ENCODE measurements around the gene BCAN. TPM values are rescaled to one million over a fixed set of nuclear protein-coding genes. Genes with fewer than 3 reads are reported as not detected.
A peak's percentile ranks its signal among the peaks of the same experiment; 100 is the strongest.

The BCAN gene
- total RNA-seq, 2 experiments from 2014 or later = not detected

DNA sequence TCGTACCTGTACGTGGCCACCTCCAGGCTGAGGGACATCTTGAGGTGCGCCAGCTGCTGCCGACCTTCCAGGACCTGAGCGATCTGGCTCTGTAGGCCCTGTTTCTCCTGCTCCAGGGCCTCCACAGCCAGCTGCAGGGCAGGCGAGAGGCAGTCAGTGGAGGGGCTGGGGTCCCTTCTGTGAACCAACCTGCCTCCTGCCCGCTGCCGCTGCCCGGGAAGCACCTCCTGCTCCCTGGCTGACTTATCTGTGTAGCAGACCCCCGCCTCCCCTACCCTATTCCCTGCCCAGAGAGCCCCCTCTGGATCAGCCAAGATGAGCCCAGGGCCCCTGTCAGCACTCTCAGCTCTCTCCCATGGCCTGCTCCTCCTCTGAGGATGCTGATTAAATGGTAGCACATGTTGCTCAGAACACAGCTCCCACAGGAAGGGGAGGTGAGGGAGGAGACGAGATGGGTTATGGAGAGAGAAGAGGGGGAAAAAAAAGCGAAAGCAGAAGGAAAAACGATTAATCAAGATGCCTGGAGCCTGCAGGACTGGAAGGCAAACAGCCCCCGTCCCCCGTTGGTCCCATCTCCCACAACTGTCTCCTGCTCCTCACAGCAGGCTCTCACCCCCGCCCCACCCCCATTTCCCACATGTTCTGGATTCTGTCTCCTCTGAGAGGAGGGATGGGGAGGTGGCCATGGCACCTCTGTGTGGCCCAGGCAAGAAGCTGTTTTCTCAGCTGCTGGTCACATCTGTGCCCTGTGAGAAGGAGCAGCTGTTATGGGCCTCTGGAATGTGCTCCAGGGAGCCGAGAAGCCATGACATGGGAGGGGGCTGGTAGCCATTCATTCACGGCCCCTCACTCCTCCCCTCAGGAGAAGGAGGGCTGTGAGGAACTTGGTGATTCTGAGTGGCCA lies 33.5 kb downstream of the BCAN start:
- H3K36me3 Mint-ChIP-seq (ENCODE audit: low read depth) = no peaks in the 10 kb centered on the region
- H3K4me1 Mint-ChIP-seq (ENCODE audit: low read depth) = peaks cover 14% of the 10 kb centered on the region
- no peak overlapping the region for H3K4me3 Mint-ChIP-seq
- CTCF ChIA-PET = interaction anchor here (0.6 to 12.2 kb wide), 6 partner anchors 10 to 50 kb away, joined by 3 to 123 read pairs (median 22); partner anchors contain the start of gene CRABP2
- H3K27me3 Mint-ChIP-seq (ENCODE audit: low read depth) = peaks cover 41% of the 10 kb centered on the region
- intact Hi-C loops (cut with micrococcal nuclease) = no loop called here
- no peak overlapping the region for H3K27ac Mint-ChIP-seq
- no peak for DNase-seq
- H3K9me3 Mint-ChIP-seq = no peaks in the 10 kb centered on the region

DNA sequence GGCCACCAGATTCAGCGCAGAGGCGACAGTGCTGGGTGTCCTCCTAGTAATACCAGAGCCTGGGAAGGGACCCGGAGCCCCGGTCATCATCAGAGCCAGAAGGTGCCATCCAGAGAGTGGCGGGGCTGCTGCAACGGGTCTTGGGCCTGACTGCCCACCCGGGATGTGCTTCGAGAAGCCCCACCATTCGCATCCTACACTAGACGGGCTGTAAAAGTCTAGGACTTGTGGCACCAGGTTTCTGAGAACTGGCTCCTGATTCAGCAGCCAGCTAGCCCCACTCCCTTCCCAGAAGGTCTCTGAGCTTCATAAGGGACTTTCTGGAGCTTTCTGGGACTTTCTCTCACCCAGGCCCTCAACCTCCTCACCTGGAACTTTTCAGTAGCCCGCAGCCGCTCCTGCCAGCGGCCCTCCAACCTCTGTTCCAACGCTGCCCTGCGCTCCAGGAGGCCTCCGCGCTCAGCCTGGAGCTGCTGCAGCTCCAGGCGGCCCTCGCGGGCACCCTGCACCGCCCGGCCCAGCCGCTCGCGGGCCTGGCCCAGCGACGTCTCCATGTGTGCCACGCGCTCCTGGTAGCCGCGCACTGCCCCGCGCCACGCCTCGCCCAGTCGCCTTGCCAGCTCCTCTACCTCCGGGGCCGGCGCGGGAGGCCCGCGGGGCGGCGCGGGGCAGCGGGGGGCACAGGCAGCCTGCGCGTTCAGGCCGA lies 34.4 kb downstream of the BCAN start:
- intact Hi-C loops (cut with micrococcal nuclease) = no loop called here
- H3K27ac Mint-ChIP-seq = no peak overlapping the region
- H3K36me3 Mint-ChIP-seq (ENCODE audit: low read depth) = no peaks in the 10 kb centered on the region
- peaks cover 14% of the 10 kb centered on the region for H3K4me1 Mint-ChIP-seq (ENCODE audit: low read depth)
- H3K4me3 Mint-ChIP-seq = no peak overlapping the region
- no peaks in the 10 kb centered on the region for H3K9me3 Mint-ChIP-seq
- CTCF ChIA-PET = interaction anchor here (0.6 to 12.2 kb wide), 11 partner anchors 11 to 109 kb away, joined by 3 to 123 read pairs (median 8); partner anchors contain the start of gene CRABP2
- H3K27me3 Mint-ChIP-seq (ENCODE audit: low read depth) = peaks cover 46% of the 10 kb centered on the region
- DNase-seq = no peak

DNA sequence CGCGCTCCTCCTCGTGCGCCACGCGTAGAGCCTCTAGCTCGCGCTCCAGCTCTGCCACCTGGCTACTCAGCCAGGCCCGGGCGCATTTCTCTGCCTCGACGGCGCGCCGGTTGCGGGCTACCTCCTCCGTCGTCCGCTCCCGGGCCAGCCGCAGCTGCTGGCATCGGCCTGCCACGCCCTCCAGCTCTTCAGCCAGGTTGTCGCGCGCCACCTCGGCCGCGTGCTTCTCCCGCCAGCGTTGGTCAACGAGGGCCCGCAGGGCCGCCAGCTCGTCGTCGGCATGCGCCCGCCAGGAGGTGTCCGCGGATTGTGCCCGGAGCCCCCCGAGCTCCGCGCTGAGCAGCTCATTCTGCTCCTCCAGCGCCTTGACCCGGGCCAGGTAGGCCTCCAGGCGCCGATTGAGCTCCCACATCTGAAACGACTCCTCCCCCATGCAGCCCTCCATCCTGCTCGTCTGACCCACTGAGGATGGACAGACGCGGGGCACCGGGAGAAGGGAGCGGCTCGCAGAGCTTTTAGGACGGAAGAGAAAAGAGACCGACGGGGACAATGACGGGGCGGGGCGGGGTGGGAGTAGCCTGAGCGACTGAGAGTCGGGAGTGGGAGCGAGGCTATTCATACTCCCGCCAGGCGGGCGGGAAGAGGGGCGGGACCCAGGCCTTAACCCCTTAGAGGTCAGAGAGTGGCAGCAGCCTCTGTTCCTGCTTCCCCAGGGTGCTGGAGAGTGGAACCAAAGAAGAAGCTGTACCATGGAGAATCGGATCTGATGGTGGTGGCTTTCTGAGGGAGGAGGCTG lies 35.1 kb downstream of the BCAN start, which contains the start of gene NES:
NES (minus strand) TSS at position 588 of the 796 bp plus-strand sequence; CDS start at position 445, 143 bp downstream.
- peaks cover 14% of the 10 kb centered on the region for H3K4me1 Mint-ChIP-seq (ENCODE audit: low read depth)
- no peak for DNase-seq
- peaks cover 49% of the 10 kb centered on the region for H3K27me3 Mint-ChIP-seq (ENCODE audit: low read depth)
- H3K36me3 Mint-ChIP-seq (ENCODE audit: low read depth) = no peaks in the 10 kb centered on the region
- no peaks in the 10 kb centered on the region for H3K9me3 Mint-ChIP-seq
- H3K27ac Mint-ChIP-seq = no peak within 1 kb of the TSS
- CTCF ChIA-PET = interaction anchor here (0.6 to 12.2 kb wide), 15 partner anchors 10 to 117 kb away, joined by 3 to 123 read pairs (median 5); partner anchors contain the start of gene CRABP2
- no peak within 1 kb of the TSS for H3K4me3 Mint-ChIP-seq
- intact Hi-C loops (cut with micrococcal nuclease) = no loop called here

DNA sequence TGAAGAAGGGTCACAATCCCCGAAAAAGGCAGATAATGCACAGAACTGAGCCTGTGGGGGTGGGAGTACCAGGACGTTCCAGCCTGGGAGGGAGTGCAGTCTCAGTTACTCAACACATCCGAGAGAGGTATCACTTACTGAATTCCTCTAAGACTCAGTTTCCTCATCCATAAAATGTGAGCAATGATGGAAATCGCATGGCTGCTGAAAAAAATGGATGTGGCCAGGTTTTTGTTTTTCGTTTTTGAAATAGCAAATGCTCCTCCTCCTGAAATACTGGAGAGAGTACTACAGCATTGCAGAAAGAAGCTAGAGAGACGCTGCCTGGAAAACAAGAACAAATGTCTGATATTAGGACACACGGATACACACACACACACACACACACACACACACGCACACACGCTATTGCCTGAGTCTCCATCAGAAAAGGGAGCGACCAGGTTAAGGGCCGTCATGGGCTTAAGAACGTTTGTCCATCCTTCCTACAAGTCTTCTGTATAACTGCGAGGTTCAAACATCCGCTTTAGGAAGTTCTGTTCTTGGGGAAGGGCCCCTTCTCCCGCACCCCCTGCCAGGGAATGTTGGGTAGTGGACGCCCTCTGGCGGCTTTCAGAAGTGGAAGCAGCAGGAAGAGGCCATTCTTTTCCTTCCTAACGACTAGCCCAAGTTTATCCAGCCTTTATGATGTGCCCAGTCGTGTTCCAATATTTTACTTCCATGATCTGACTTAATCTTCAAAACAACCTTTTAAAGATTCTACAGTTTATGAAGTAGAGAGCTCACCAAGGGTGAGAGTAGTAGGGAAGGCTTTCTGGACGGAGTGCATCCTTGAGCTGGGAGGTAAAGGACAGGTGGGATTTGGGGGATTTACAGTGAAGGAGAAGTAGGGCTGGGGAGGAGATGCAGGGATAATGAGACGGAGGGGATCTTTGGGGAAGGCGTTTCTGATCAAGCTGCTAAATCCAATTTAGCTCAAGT lies 36.0 kb downstream of the BCAN start:
- no peak overlapping the region for H3K27ac Mint-ChIP-seq

DNA sequence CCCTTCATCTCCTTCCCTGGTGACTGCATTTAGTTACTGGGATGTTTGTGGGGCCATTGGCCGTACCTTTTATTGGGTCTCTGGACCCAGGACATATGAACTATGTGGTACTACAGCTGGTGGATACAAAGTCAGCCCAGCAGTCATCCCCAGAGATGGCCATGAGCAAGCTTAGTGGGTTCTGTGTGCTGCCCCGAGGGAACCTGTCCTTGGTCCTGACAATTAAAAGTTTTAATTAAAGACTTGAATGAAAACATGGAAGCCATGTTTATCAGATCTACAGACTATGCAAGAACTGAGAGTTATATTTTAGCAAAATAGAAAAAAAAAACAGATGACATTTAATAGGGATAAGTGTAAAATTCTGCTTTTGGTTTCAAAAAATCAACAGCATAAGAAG lies 38.1 kb downstream of the BCAN start:
- Mint-ChIP-seq H3K27ac (no peak overlapping the region), H3K36me3 (ENCODE audit: low read depth) (no peaks in the 10 kb centered on the region), H3K9me3 (no peaks in the 10 kb centered on the region), H3K4me1 (ENCODE audit: low read depth) (peaks cover 30% of the 10 kb centered on the region), H3K4me3 (no peak overlapping the region), H3K27me3 (ENCODE audit: low read depth) (peaks cover 47% of the 10 kb centered on the region)
- CTCF ChIA-PET = interaction anchor here (0.6 to 12.2 kb wide), 10 partner anchors 10 to 93 kb away, joined by 3 to 123 read pairs (median 6); partner anchors contain the start of gene CRABP2
- intact Hi-C loops (cut with micrococcal nuclease) = no loop called here
- no peak for DNase-seq

More for the DNA sequence above, 36.0 kb downstream of the BCAN start:
- Mint-ChIP-seq H3K27me3 (ENCODE audit: low read depth) (peaks cover 50% of the 10 kb centered on the region), H3K4me1 (ENCODE audit: low read depth) (peaks cover 14% of the 10 kb centered on the region), H3K36me3 (ENCODE audit: low read depth) (no peaks in the 10 kb centered on the region), H3K4me3 (no peak overlapping the region), H3K9me3 (no peaks in the 10 kb centered on the region)
- CTCF ChIA-PET = interaction anchor here (0.8 to 12.2 kb wide), 20 partner anchors 9 to 117 kb away, joined by 3 to 123 read pairs (median 5); partner anchors contain the start of gene CRABP2
- DNase-seq = peak; percentile 49
- intact Hi-C loops (cut with micrococcal nuclease) = loop anchor here (1.0 kb wide), 2 partner anchors 18 to 52 kb away; no protein-coding TSS in a partner anchor

DNA sequence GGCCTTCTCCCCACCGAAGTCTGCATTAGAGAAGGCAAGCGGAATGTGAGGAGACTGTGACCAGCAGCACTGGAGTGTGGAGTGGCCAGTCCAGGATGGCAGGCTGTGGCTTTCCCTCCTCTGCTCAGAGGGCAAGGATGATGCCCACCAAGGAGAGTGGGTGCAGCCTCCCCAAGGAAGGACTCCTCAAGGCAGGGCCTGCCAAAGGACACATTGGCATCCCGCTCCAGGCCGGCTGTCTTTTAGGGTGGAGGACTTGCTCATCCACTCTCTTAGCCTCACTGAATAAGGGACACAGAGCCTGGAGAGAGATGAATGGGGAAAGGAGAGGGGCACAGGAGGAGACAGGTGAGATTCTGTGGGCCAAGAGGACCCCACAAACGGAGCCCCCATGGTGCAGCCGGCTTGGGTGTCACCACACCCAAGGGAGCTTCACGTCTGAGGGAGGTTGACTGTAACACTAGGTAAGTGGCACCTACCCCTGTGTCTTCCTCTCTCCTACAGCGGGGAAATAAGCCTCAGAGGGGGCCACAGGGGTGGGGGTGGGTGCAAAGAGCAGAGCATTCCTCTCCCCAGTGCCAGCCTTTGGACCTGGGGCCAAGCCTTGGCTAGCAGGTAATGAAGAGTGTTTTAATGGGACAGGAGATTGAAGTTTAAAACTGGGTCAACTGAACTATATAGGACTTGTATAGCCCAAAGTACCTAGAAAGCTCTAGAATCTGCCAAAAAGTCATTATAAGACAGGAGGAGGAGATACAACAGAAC lies 39.5 kb downstream of the BCAN start:
- H3K4me3 Mint-ChIP-seq = no peak overlapping the region
- H3K27me3 Mint-ChIP-seq (ENCODE audit: low read depth) = peaks cover 38% of the 10 kb centered on the region
- intact Hi-C loops (cut with micrococcal nuclease) = no loop called here
- CTCF ChIA-PET = interaction anchor here (1.9 to 12.2 kb wide), 4 partner anchors 8 to 56 kb away, joined by 8 to 123 read pairs (median 12); no protein-coding TSS in a partner anchor
- H3K36me3 Mint-ChIP-seq (ENCODE audit: low read depth) = no peaks in the 10 kb centered on the region
- DNase-seq = no peak
- no peaks in the 10 kb centered on the region for H3K9me3 Mint-ChIP-seq
- peaks cover 30% of the 10 kb centered on the region for H3K4me1 Mint-ChIP-seq (ENCODE audit: low read depth)
- H3K27ac Mint-ChIP-seq = no peak overlapping the region

DNA sequence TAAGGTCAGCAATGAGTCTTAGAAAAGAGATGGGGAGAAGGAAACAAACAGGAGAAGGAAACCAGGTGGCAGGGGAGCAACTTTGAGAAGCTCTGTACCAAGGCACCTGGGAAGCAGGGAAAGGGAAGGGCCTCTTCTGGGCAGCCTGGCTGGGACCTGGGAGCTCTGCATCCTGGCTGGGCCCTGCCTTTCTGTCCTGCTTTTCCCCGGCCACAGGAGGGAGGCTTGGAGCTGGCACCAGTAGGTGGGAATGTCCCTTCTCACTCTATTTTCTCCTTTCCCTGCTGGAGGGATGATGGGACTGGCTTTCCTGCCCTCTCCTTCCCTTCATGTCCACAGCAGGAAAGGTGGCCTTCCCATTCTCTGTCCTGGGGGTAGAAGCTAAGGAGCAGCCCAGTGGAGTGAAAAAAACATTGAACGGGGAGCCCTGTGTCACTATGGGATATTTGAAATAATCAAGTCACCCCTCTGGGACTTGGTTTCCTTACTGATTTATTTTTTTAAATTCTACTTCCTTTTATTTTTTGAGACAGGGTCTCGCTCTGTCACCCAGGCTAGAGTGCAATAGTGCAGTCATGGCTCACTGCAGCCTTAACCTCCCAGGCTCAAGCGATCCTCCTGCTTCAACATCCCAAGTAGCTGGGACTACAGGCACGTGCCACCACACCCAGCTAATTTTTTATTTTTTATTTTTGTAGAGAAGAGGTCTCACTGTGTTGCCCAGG lies 40.4 kb downstream of the BCAN start:
- Mint-ChIP-seq H3K27me3 (ENCODE audit: low read depth) (peaks cover 34% of the 10 kb centered on the region), H3K36me3 (ENCODE audit: low read depth) (no peaks in the 10 kb centered on the region)
- CTCF ChIA-PET = interaction anchor here (0.6 to 12.2 kb wide), 8 partner anchors 23 to 287 kb away, joined by 3 to 123 read pairs (median 6); partner anchors contain the start of genes CRABP2, ISG20L2 and METTL25B

DNA sequence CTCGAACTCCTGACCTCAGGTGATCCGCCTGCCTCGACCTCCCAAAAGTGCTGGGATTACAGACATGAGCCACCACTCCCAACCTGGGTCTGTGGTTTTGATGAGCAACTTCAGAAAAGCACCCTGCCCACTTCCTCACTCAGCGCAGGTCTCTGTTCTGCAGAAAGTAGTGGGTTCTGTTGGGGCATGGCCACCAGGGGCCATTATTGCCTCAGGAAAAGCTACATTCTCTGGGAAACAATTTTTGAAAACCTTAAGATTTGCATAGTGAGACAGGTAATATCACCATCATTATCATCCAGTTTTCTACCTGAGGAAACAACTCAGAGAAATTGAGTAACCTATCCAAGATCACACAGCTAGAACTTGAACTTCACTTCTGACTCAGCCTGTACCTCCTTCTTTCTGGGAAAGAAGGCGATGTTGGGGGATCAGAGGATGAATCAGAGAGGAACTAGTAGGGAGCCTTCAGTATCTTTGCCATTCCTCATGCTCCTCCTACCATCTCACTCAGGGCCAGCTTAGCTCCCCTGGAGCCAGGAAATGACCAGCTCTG lies 42.4 kb downstream of the BCAN start:
- Mint-ChIP-seq H3K9me3 (no peaks in the 10 kb centered on the region), H3K4me1 (ENCODE audit: low read depth) (peaks cover 16% of the 10 kb centered on the region), H3K36me3 (ENCODE audit: low read depth) (no peaks in the 10 kb centered on the region), H3K27ac (no peak overlapping the region), H3K27me3 (ENCODE audit: low read depth) (peaks cover 26% of the 10 kb centered on the region), H3K4me3 (no peak overlapping the region)
- CTCF ChIA-PET = interaction anchor here (0.7 to 12.2 kb wide), 12 partner anchors 10 to 208 kb away, joined by 3 to 123 read pairs (median 4); partner anchors contain the start of gene CRABP2
- DNase-seq = peak; percentile 64
- intact Hi-C loops (cut with micrococcal nuclease) = no loop called here

More for the DNA sequence above, 40.4 kb downstream of the BCAN start:
- Mint-ChIP-seq H3K9me3 (no peaks in the 10 kb centered on the region), H3K27ac (no peak overlapping the region), H3K4me1 (ENCODE audit: low read depth) (peaks cover 27% of the 10 kb centered on the region), H3K4me3 (no peak overlapping the region)
- intact Hi-C loops (cut with micrococcal nuclease) = no loop called here
- DNase-seq = no peak

DNA sequence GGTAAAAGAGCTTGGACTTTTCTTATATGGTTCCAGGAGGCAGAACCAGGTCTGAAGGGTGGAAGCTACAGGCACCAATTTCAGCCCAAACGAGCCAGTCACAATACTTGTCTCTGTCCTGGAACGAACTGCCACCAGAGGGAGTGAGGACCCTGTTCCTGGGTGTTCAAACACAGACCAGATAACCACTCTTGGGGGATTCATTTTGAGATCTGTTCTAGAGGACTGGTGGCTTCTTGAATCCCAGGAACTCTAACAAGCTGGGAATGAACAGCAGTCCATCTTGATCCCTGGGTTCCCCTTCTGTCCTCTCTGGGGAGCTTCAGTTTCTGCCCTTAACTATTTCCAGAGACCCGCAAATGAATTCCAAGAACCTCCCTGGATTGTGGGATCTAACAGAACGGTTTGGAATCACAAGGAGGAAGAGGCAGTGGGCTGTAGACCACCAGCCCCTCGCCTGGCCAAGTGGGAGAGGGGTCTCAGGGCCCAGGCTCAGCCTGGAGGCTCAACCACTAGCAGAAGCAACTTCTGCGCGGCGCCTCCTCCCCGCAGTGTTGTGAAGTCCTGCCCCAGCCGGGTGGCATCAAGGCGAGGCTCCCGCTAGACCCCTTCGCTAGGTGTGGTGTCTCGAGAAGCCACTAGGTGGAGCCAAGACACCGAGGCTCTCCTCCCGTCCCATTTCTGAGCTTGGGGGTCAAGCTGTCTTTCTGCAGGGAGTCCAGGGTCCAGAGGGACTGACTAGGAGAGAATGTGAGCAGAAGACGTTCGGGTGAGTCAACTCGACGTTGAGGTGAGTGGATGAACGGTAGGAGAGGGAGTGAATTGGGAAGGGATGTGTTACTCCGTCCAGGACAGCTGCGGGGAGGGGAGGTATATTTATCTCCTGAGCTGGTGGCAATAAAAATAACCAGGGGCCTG lies 47.4 kb downstream of the BCAN start:
- H3K27me3 Mint-ChIP-seq (ENCODE audit: low read depth) = peaks cover 46% of the 10 kb centered on the region
- no peaks in the 10 kb centered on the region for H3K36me3 Mint-ChIP-seq (ENCODE audit: low read depth)
- CTCF ChIA-PET = interaction anchor here (0.5 to 7.4 kb wide), 45 partner anchors 9 to 328 kb away, joined by 3 to 183 read pairs (median 5); partner anchors contain the start of genes BCAN, CRABP2, INSRR and ISG20L2
- H3K4me1 Mint-ChIP-seq (ENCODE audit: low read depth) = peaks cover 28% of the 10 kb centered on the region
- no peaks in the 10 kb centered on the region for H3K9me3 Mint-ChIP-seq
- DNase-seq = peak; percentile 80
- H3K27ac Mint-ChIP-seq = no peak overlapping the region
- H3K4me3 Mint-ChIP-seq = no peak overlapping the region
- intact Hi-C loops (cut with micrococcal nuclease) = loop anchor here (1.0 kb wide), 4 partner anchors 16 to 201 kb away; partner anchors contain the start of genes CRABP2 and NTRK1
